ENCODE data around the gene G6PC1.
A peak's percentile ranks its signal among the peaks of the same experiment; 100 is the strongest.
"Not testable (repeated sequence)": the region's sequence is repeated elsewhere in the genome, so short reads cannot be mapped to it uniquely, and the experiment has no call there.

The G6PC1 gene

DNA sequence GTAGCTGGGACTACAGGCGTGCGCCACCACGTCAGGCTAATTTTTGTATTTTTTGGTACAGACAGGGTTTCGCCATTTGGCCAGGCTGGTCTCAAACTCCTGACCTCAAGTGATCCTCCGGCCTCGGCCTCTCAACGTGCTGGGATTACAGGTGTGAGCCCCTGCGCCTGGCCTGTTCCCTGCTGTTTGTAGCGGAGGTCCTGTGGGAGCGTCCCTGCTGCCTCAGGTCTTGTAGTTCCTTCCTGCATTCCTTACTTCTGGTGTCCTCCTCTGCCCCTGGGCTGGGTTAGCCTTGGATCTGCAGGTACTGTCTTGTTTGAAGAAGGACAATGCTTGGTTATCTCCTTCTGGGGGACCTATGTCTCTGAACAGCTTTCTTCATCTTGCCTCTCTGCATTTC is 23.6 kb upstream of the G6PC1 start:
- no peak for DNase-seq (ENCODE audit: low read depth)
- TF ChIP-seq, protein P1, sequence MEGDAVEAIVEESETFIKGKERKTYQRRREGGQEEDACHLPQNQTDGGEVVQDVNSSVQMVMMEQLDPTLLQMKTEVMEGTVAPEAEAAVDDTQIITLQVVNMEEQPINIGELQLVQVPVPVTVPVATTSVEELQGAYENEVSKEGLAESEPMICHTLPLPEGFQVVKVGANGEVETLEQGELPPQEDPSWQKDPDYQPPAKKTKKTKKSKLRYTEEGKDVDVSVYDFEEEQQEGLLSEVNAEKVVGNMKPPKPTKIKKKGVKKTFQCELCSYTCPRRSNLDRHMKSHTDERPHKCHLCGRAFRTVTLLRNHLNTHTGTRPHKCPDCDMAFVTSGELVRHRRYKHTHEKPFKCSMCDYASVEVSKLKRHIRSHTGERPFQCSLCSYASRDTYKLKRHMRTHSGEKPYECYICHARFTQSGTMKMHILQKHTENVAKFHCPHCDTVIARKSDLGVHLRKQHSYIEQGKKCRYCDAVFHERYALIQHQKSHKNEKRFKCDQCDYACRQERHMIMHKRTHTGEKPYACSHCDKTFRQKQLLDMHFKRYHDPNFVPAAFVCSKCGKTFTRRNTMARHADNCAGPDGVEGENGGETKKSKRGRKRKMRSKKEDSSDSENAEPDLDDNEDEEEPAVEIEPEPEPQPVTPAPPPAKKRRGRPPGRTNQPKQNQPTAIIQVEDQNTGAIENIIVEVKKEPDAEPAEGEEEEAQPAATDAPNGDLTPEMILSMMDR (IDR thresholded peaks at IDR 0.05; ENCODE audit: low read length, missing control alignments), result no peak
- no peak overlapping the region for H3K4me3 ChIP-seq (replicated peaks; ENCODE audit: low read depth, low read length)

DNA sequence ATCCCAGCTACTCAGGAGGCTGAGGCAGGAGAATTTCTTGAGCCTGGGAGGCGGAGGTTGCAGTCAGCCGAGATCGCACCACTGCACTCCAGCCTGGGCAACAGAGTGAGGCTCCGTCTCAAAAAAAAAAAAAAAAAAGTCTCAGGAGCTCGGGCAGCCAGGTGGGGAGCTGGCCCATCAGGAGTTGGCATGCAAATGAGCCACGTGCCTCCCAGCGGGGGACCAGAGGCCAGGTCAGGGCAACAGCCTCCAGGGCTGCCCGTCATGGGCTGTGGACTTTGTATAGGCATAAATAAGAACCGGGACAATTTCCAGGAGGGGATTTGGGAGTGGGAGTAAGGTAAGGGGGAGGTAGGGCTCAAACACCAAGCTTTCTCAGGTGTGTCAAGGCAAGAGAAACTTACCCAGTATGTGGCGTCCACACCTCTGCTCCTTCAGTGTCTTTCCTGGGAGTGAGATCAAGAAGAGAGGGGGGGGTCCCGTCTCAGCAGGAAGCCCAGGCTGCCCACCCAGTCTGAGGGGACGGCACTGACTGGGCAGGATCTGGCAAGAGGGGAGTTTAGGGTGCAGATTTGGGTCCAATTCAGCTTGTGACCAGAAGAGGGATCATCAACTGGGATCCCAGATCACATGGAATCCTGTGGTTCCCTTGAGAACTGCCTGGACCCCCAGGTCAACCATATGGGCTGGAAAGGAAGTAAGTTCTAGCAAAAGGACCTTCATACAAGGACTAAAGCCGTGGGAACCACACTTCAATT is 22.3 kb upstream of the G6PC1 start:
- DNase-seq (ENCODE audit: low read depth), result no peak
- H3K4me3 ChIP-seq (replicated peaks; ENCODE audit: low read depth, low read length), result no peak overlapping the region
- TF ChIP-seq, protein P1 (IDR thresholded peaks at IDR 0.05; ENCODE audit: low read length, missing control alignments), result no peak

DNA sequence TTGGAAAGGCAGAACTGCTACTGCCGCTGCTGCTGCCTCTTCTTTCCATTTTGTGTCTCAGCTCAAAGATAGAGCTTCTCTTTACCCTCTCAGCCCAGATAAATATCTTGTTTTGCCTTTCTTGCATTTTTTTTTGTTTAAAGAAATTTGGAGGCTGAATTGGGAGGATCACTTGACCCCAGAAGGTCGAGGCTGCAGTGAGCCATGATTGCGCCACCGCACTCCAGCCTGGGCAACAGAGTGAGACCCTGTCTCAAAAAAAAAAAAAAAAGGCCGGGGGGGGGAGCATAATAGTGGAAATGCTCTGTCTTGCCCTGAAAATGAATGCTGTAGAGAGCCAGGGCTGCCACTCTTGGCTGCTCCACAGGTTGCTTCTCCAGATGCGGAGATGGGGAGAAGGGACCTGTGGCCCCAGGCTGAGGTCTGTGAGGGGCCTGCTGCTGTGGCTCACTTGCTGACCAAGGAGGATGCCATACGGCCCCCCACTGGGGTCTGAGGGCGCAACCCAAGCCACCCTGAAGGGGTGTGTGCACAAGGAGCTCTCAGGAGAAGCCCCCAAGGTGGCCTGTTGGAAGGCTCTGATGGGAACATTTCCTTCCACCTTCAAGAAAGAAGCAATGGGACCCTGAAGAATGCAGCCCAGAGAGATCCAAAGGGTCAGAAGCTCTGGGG is 21.5 kb upstream of the G6PC1 start:
- H3K4me3 ChIP-seq (replicated peaks; ENCODE audit: low read depth, low read length), result no peak overlapping the region
- TF ChIP-seq, protein P1 (IDR thresholded peaks at IDR 0.05; ENCODE audit: low read length, missing control alignments), result no peak
- DNase-seq (ENCODE audit: low read depth), result no peak

DNA sequence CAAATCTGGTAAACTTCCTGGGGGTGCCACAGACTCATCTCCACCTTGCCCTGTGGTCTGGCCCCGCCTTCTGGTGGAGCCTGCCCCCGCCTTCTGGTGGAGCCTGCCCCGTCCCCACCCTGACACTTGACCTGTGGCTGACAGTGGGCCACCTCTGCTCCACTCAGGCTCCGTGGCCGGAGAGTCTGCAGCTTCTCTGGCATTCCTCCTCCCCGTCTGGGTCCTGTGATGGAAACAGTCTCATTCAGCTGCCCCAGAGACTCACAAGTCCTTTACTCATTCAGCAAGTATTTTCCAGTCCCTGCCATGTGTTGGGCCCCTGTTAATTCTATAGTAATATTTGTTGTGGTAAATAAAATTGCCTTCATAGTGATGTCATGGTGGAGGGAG is 21.0 kb upstream of the G6PC1 start:
- peak; percentile 11 for DNase-seq (ENCODE audit: low read depth)
- H3K4me3 ChIP-seq (replicated peaks; ENCODE audit: low read depth, low read length), result no peak overlapping the region
- TF ChIP-seq, protein P1 (IDR thresholded peaks at IDR 0.05; ENCODE audit: low read length, missing control alignments), result no peak

DNA sequence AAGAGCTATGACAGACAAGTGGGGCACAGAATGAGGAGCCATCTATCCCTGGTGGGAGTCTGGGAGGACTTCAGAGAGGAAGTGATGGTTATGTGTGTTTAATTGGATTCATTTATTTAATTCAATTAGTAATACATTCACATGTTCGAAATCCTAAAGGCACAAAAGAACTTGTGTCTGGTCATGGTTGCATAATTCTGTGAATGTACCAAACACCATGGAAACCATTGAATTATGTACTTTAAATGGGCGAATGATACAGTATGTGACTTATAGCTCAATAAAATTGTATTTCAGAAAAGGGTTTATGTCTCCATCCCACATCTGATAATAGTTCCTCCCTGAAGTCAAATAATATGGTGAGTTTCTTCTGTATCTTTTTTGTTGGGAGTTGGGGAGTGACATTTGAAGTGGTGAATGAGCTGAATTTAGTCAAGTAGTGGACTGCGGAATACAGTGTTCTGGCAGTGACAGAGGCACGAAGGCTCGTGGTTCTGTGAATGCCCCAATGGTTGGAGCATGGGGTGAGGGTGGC is 19.8 kb upstream of the G6PC1 start:
- no peak overlapping the region for H3K4me3 ChIP-seq (replicated peaks; ENCODE audit: low read depth, low read length)
- DNase-seq (ENCODE audit: low read depth), result no peak
- TF ChIP-seq, protein P1 (IDR thresholded peaks at IDR 0.05; ENCODE audit: low read length, missing control alignments), result no peak

DNA sequence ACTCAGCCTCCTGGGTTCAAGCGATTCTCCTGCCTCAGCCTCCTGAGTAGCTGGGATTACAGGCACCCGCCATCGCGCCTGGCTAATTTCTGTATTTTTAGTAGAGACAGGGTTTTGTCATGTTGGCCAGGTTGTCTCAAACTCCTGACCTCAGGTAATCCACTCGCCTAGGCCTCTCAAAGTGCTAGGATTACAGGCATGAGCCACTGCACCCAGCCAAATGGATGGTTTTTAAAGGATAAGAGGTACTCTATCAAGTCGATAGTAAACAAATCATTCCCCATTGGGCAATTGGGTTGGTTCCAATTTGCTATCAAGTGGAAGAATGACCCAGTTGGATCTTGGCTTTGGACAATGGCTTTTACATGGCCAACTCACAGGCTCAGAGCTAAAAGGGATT is 18.9 kb upstream of the G6PC1 start:
- DNase-seq (ENCODE audit: low read depth); H3K4me3 ChIP-seq (replicated peaks; ENCODE audit: low read depth, low read length): not testable (repeated sequence)

DNA sequence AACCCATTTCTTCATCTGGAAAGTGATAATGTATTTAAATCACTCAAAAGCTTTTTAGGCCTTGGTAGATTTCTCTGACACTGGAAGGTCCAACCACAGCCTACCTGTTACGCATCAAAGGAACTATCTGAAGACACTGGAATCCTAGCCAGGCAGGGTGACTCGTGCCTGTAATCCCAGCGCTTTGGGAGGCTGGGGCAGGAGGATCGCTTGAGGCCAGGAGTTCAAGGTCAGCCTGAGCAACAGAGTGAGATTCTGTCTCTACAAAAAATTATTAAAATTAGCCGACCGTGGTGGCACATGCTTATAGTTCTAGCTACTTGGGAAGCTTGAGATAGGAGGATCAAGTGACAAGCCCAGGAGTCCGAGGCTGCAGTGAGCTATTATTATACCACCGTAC is 18.4 kb upstream of the G6PC1 start:
- TF ChIP-seq, protein P1 (IDR thresholded peaks at IDR 0.05; ENCODE audit: low read length, missing control alignments), result no peak

More for the DNA sequence above, 18.4 kb upstream of the G6PC1 start:
- no peak overlapping the region for H3K4me3 ChIP-seq (replicated peaks; ENCODE audit: low read depth, low read length)
- no peak for DNase-seq (ENCODE audit: low read depth)

Measured in fibroblast of pulmonary artery (primary cell).